ENCODE results near the gene CLDN7. TPM values are rescaled to one million over a fixed set of nuclear protein-coding genes. Genes with fewer than 3 reads are reported as not detected.

CLDN7 gene
- total RNA-seq, 2 experiments from 2014 or later: 1.5 to 1.7 TPM

GRCh38 chr17:7295230-7296180, 33.2 kb upstream of the CLDN7 start:
- CTCF ChIA-PET: interaction anchor here (0.7 to 5.9 kb wide), 26 partner anchors 7 to 250 kb away, joined by 3 to 144 read pairs (median 7); partner anchors contain the start of genes ACADVL, ACAP1, DLG4 and GABARAP
- intact Hi-C loops (cut with micrococcal nuclease): loop anchor here (2.0 kb wide), 1 partner anchor 15 kb away; the partner anchor contains the start of gene SLC2A4
- H3K36me3 Mint-ChIP-seq (ENCODE audit: low read depth): no peaks in the 10 kb centered on the region
- peak overlapping the region; percentile 66 for H3K4me3 Mint-ChIP-seq
- POLR2A ChIA-PET: interaction anchor here (0.9 to 3.1 kb wide), 5 partner anchors 10 to 18 kb away, joined by 4 to 14 read pairs (median 5); partner anchors contain the start of gene SLC2A4
- peaks cover 14% of the 10 kb centered on the region for H3K4me1 Mint-ChIP-seq (ENCODE audit: low read depth)
- TF ChIP-seq CTCF (IDR thresholded peaks at IDR 0.05): peak; percentile 33
- no peaks in the 10 kb centered on the region for H3K9me3 Mint-ChIP-seq
- ATAC-seq (no peak), DNase-seq (no peak)
- no peak overlapping the region for H3K27ac Mint-ChIP-seq
- H3K27me3 Mint-ChIP-seq: peaks cover 23% of the 10 kb centered on the region

- peak within 1 kb of the TSS; percentile 66 for H3K4me3 Mint-ChIP-seq
- DNase-seq (peak; percentile 82), ATAC-seq (peak; percentile 90)
- peaks cover 14% of the 10 kb centered on the region for H3K4me1 Mint-ChIP-seq (ENCODE audit: low read depth)
- peaks cover 23% of the 10 kb centered on the region for H3K27me3 Mint-ChIP-seq
- no peaks in the 10 kb centered on the region for H3K9me3 Mint-ChIP-seq
- POLR2A ChIA-PET: no interaction called here
- CTCF ChIA-PET: no interaction called here
- H3K36me3 Mint-ChIP-seq (ENCODE audit: low read depth): no peaks in the 10 kb centered on the region
- intact Hi-C loops (cut with micrococcal nuclease): loop anchor here (2.0 kb wide), 1 partner anchor 14 kb away; the partner anchor contains the start of gene SLC2A4
- no peak within 1 kb of the TSS for H3K27ac Mint-ChIP-seq
- no peak for TF ChIP-seq CTCF (IDR thresholded peaks at IDR 0.05)
Observed at GRCh38 chr17:7294614-7295153, 32.4 kb upstream of the CLDN7 start, which contains the start of gene YBX2. YBX2 (minus strand) TSS chr17:7294639; CDS start chr17:7294500, 139 bp downstream.

GRCh38 chr17:7293816-7294613, 31.7 kb upstream of the CLDN7 start:
- ATAC-seq: no peak
- no peaks in the 10 kb centered on the region for H3K36me3 Mint-ChIP-seq (ENCODE audit: low read depth)
- peak; percentile 42 for DNase-seq
- intact Hi-C loops (cut with micrococcal nuclease): loop anchor here (2.0 kb wide), 1 partner anchor 13 kb away; the partner anchor contains the start of gene SLC2A4
- H3K27me3 Mint-ChIP-seq: peaks cover 23% of the 10 kb centered on the region
- TF ChIP-seq CTCF (IDR thresholded peaks at IDR 0.05): no peak
- no peak overlapping the region for H3K27ac Mint-ChIP-seq
- peak overlapping the region; percentile 24 for H3K4me3 Mint-ChIP-seq
- POLR2A ChIA-PET: interaction anchor here (0.6 to 1.9 kb wide), 3 partner anchors 12 to 26 kb away, joined by 3 to 7 read pairs (median 5); partner anchors contain the start of gene SLC2A4
- no peaks in the 10 kb centered on the region for H3K9me3 Mint-ChIP-seq
- CTCF ChIA-PET: interaction anchor here (0.6 to 2.7 kb wide), 3 partner anchors 12 to 29 kb away, joined by 3 to 14 read pairs (median 3); partner anchors contain the start of gene SLC2A4
- H3K4me1 Mint-ChIP-seq (ENCODE audit: low read depth): peaks cover 14% of the 10 kb centered on the region

GRCh38 chr17:7293159-7293558, 30.9 kb upstream of the CLDN7 start:
- Mint-ChIP-seq H3K4me3 (no peak overlapping the region), H3K27ac (no peak overlapping the region), H3K36me3 (ENCODE audit: low read depth) (no peaks in the 10 kb centered on the region), H3K9me3 (no peaks in the 10 kb centered on the region), H3K4me1 (ENCODE audit: low read depth) (peaks cover 14% of the 10 kb centered on the region), H3K27me3 (peaks cover 25% of the 10 kb centered on the region)
- no peak for DNase-seq
- TF ChIP-seq CTCF (IDR thresholded peaks at IDR 0.05): no peak
- ATAC-seq: no peak
- intact Hi-C loops (cut with micrococcal nuclease): no loop called here
- CTCF ChIA-PET: interaction anchor here (1.0 to 2.7 kb wide), 3 partner anchors 11 to 247 kb away, joined by 3 to 14 read pairs (median 5); partner anchors contain the start of gene SLC2A4
- POLR2A ChIA-PET: interaction anchor here (0.6 to 1.9 kb wide), 5 partner anchors 9 to 59 kb away, joined by 3 to 7 read pairs (median 3); partner anchors contain the start of genes DVL2 and SLC2A4
